ENCODE results near the gene TNIK. TPM values are rescaled to one million over a fixed set of nuclear protein-coding genes. Genes with fewer than 3 reads are reported as not detected.

TNIK gene
- total and polyA plus RNA-seq, 2 experiments from 2014 or later: 14.6 to 34.3 TPM

- Mint-ChIP-seq H3K9me3 (no peaks in the 10 kb centered on the region), H3K27ac (no peak overlapping the region), H3K4me1 (peaks cover 7% of the 10 kb centered on the region), H3K4me3 (no peak overlapping the region), H3K27me3 (ENCODE audit: insufficient read depth, low read depth, poor library complexity) (peaks cover 3% of the 10 kb centered on the region), H3K36me3 (ENCODE audit: low read depth) (no peaks in the 10 kb centered on the region)
- H3K79me2 ChIP-seq (replicated peaks; ENCODE audit: insufficient read depth): no peaks in the 10 kb centered on the region
- no peak overlapping the region for H3K4me2 ChIP-seq
- no peaks in the 10 kb centered on the region for H3K27me3 ChIP-seq (ENCODE audit: insufficient read depth)
- no peaks in the 10 kb centered on the region for H3K36me3 ChIP-seq (ENCODE audit: insufficient read depth)
- TF ChIP-seq CREB1 (CRISPR knock-in tag; IDR thresholded peaks at IDR 0.05; ENCODE audit: low read depth) (no peak), REST (IDR thresholded peaks at IDR 0.05; ENCODE audit: unreplicated experiment) (no peak), ZNF462 (CRISPR knock-in tag; IDR thresholded peaks at IDR 0.05) (no peak), ETS1 (IDR thresholded peaks at IDR 0.05) (no peak), EZH2 (IDR thresholded peaks at IDR 0.05; ENCODE audit: low read depth, unreplicated experiment) (no peak), ZNF331 (CRISPR knock-in tag; IDR thresholded peaks at IDR 0.05; ENCODE audit: low read depth) (no peak), ZNF114 (CRISPR knock-in tag; IDR thresholded peaks at IDR 0.05) (no peak), JUNB (IDR thresholded peaks at IDR 0.05; ENCODE audit: unreplicated experiment) (no peak), POLR2AphosphoS5 (IDR thresholded peaks at IDR 0.05; ENCODE audit: low read depth) (no peak), CTCF (conservative IDR thresholded peaks at IDR 0.05; ENCODE audit: low read depth in 2 of 2) (no peak), STAT1 (IDR thresholded peaks at IDR 0.05; ENCODE audit: unreplicated experiment) (no peak), EZH2phosphoT487 (IDR thresholded peaks at IDR 0.05; ENCODE audit: unreplicated experiment) (no peak), NANOG (IDR thresholded peaks at IDR 0.05; ENCODE audit: borderline replicate concordance) (no peak)
- ATAC-seq (no peak), DNase-seq (ENCODE audit: low spot score) (no peak)
- no peaks in the 10 kb centered on the region for H3K4me1 ChIP-seq (ENCODE audit: insufficient read depth)
- no peak overlapping the region for H3K4me3 ChIP-seq
- H3K27ac ChIP-seq (ENCODE audit: low read depth): no peak overlapping the region
- H3K9me2 ChIP-seq (ENCODE audit: insufficient read depth): no peaks in the 10 kb centered on the region
- no peak overlapping the region for H2AFZ ChIP-seq
- no peaks in the 10 kb centered on the region for H4K20me1 ChIP-seq (replicated peaks; ENCODE audit: insufficient read depth)
- no peaks in the 10 kb centered on the region for H3F3A ChIP-seq (replicated peaks; ENCODE audit: low read depth)
Observed at GRCh38 chr3:171470714-171471227, 10.6 kb upstream of the TNIK start.
